Prostate gland (tissue), 2 donors: Measurements from ENCODE around the gene GAPT.

ENCODE experiments used
- CTCF ChIP-seq, 4 experiments: fragments of 200-600 bp in 2 of 4; fragments of 450-650 bp in 2 of 4; sonication (generic) in 2 of 4; IDR thresholded peaks; 1 replicate in 3 of 4; 2 replicates in 1 of 4; pipeline ENCODE4 v1.5.1; 2016 to 2019; ENCODE audit warnings: antibody characterized with exemption in 4 of 4, mild to moderate bottlenecking in 2 of 4, moderate library complexity in 2 of 4
- POLR2A ChIP-seq: fragments of 450-650 bp; IDR thresholded peaks from one replicate; pipeline ENCODE4 v1.6.1; 2016; ENCODE audit warnings: antibody characterized with exemption, mild to moderate bottlenecking

- no peak for TF ChIP-seq POLR2A
- TF ChIP-seq CTCF (IDR thresholded peaks at IDR 0.05) = no peak
Measured at GRCh38 chr5:58484505-58484904, 6.7 kb upstream of the GAPT start.
